HG03439 (cell line): Measurements from ENCODE around the gene CRIP1.

ENCODE experiments used
- ATAC-seq: cut with Tn5 transposase; IDR thresholded peaks from one replicate; pipeline ENCODE4 v1.9.1; 2021; ENCODE audit warnings: mild to moderate bottlenecking, moderate library complexity; ENCODE audit not compliant: unreplicated experiment

Gene CRIP1

DNA sequence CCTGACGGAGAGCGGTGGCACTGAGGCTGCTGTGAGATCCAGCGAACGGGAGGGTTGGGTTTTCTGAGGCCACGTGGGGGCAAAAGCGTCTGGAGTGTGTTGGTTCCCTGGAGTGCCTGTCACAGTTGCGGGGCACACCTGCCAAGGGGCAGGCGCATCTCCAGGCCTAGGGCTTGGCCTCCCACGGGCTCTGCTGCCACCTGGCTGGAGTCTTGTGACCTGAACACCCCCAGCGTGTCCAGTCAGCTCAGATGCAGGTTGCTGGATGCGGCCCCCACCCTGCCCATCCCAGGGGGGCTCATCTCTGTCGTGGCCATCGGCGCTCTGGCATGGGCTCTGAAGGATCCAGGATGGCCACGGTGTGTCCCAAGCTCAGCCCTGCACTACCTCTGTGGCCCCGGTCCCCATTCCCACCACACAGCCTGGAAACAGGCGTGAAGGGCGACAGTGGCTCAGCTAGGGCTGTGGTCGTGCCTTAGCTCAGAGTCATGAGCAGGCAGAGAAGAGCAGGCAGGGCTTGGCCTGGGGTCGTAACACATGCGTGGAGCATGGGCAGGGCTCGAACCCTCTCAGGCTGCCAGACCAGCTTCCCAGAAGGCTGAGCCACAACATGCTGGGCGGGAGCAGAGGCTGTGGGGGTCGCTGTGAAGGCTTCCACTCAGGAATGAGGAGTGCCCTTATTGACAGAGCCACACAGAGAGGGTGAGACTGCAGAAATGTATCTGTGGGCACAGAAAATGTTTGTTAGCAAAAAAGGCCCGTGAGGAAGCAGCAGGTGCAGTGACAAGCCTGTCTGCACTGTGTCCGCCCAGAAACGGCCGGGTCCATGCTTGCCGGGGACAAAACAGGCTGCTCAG lies 35.6 kb upstream of the CRIP1 start:
- ATAC-seq = no peak

DNA sequence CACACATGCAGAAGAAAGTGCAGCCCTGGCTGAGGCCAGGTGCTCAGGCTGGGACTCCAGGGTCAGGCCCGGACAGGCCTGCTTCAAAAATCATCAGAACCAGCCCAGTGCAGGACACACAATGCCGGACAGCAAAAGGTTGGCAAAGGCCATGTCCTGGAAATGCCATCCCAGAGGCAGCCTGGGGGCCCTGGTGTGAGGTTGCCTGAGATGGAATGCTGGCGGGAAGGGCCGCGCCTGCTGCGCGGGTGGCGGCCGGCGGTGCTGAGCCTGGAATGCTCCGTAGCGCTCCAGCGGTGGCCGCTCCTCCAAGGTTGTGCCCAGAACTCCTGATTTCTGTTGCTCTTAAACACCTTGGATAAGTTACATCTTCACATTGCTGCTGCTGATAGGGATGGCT lies 33.7 kb upstream of the CRIP1 start:
- ATAC-seq = no peak

DNA sequence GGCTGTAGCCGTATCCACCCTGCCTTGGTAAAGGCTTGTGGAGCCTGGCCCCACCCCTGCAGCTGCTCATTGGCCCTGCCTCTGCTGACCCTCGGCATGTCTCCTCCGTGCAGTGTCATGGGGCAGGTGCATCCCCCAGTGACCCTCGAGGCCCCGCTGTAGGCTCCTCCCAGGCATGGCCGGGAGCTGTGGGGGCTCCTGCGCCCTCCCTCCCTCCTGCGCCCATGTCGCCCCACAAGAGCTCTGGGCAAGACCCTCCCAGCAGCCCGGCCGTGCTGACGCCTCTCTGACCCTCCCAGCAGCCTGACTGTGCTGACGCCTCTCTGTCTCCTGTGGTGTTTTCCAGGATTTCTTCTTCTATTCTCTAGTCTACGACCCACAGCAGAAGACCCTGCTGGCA lies 32.8 kb upstream of the CRIP1 start:
- no peak for ATAC-seq

DNA sequence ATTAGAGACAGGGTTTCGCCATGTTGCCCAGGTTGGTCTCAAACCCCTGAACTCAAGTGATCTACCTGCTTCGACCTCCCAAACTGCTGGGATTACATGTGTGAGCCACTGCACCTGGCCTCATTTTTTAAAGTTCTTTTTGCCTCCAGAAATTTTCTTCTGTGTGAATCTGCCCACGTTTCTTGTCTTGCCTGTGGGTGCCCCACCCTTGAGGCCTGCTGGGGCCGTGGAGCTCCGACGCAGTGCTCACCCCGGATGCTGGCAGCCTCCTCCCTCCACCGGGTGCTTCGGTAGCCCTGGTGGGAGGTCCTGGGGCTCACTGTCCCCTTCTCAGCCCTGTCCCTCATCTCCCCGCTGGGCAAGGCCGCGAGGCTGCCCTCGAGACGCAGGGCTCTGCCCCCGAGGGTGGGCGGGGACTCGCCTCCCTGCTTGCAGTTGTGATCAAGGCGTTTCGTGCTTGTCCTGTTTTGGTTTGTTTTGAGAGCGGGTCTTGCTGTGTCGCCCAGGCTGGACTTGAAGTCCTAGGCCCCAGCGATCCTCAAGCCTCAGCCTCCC lies 31.5 kb upstream of the CRIP1 start:
- no peak for ATAC-seq

DNA sequence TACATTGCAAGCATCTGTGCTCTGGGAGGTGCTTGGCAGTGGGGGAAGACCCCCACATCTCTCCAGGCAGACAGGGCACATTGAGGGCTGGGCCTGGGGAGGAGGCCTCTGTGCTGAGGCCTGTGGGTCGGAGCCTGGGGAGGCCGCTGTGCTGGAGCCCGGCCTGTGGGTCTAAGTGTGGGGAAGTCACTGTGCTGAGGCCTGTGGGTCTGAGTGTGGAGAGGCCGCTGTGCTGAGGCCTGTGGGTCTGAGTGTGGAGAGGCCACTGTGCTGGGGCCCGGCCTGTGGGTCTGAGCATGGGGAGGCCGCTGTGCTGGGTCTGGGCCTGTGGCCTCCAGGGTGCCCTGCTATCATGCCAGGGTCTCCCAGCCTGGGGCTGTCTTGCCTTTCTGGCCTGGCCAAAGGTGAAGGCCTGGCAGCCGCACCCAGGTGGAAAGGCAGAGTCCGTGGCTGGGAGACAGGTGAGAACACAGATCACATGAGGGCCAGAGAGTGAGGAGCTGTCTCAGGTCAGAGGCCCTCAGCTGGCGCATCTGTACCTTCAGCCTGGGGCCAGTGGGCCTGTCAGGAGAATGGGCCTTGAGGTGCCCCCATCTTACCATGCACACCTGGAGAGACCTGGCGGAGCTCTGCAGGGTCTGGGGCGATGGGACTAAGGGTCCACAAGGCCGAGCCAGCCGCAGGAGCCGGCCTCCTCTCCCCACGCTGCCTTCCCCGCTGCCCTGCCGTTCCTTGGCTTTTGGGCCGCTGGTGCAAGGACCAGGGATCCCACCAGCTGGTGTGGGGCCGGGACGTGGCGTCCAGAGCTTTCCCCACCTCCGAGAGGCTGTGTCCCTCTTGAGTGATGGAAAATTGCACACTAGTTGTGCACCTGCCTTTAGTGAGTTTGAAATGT lies 30.7 kb upstream of the CRIP1 start:
- ATAC-seq = no peak

DNA sequence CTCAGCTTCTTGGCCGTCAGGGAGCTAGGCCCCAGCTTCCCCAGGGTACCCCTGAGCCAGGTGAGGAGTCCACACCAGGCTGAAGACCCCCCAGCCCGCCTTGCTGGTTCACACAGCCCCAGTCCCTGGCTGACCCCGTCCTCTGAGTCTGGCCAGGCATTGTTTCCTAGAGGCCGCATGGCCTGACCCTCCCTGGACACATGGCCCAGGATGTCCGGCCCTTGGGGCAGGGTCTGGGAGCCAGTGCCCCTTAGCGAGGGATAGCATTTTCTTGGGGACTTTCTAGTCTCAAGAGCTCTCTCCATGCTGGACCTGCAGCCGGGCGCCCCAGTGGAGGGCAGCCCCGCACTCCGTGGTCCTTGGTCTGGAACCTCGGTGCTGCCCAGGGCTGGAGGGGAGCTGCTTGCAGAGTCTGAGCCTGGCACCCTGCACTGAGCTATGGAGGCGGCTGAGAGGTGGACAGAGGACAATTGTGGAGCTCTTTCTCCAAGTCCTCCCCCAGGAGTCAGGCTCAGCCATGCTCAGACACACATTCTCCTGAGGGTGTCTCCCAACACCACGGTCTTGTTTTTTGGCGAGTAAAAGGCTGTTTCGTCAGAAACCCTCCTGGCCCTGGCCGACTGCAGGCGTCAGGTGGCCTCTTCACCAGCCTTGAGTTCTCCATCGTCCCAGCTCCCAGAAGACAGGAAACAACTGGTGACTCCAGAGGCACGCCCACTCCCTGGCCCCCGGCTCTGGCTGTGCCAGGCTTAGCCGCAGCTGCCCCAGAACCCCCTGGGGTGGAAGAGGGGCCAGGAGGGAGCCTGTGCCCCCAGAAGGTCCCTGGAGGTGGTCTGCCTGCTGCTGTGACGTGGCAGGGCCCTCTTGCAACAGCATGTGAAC lies 29.7 kb upstream of the CRIP1 start:
- ATAC-seq = no peak

DNA sequence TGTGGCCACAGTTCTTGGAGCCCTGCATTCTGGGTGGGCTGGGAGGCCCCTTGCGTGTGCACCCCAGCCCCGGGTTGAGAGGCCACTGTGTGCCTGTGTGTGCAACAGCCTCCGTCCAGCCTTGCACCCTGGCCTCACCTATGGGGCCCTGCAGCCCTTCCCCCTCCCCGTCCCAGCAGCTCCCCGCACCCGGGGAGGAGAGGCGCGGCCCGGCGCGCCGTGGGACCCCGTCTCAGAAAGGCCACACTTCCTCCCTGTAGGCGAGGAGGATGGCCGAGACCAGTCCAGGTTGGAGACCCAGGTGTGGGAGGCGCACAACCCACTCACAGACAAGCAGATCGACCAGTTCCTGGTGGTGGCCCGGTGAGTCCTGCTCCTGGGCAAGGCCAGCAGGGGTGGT lies 28.7 kb upstream of the CRIP1 start:
- ATAC-seq = no peak

DNA sequence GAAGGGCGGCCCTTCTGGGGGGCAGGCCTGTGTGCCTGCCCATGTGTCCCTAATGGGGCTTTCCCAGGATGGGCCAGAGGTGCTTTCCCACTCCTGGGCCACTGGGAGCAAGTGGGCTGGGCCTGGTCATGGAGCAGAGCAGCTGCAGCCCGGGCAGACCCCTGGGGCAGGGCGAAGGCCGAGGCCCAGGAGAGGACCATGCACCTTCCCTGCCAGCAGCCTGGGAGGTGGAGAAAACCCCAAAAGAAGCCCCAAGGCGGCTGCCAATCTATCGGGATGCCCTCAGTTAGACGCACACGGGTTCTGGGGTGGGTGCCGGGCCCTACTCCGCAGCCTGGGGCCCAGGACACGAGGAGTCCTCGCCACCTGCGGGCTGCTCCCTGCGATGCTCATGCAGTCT lies 28.1 kb upstream of the CRIP1 start:
- no peak for ATAC-seq

DNA sequence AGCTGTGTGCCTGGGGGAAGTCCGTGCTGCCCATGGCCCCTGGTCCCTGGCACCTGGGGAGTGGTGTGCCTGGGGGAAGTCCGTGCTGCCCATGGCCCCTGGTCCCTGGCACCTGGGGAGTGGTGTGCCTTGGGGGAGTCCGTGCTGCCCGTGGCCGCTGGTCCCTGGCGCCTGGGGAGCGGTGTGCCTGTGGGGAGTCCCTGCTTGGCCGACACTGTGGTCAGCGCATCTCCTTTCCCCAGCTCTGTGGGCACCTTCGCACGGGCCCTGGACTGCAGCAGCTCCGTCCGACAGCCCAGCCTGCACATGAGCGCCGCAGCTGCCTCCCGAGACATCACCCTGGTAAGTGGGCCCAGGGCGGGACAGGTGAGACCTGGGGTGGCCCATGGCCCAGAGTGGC lies 26.6 kb upstream of the CRIP1 start:
- no peak for ATAC-seq

DNA sequence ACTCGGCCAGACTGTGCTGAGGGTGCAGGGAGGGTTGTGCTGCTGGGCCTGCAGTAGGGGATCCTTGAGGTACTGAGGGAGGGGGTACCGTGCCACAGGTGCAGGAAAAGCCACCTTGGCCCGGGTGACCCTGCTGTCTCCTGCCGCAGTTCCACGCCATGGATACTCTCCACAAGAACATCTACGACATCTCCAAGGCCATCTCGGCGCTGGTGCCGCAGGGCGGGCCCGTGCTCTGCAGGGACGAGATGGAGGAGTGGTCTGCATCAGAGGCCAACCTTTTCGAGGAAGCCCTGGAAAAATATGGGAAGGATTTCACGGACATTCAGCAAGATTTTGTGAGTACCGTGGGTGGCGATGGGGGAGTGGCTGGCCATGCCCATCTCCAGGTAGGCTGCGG lies 26.1 kb upstream of the CRIP1 start:
- ATAC-seq = no peak

DNA sequence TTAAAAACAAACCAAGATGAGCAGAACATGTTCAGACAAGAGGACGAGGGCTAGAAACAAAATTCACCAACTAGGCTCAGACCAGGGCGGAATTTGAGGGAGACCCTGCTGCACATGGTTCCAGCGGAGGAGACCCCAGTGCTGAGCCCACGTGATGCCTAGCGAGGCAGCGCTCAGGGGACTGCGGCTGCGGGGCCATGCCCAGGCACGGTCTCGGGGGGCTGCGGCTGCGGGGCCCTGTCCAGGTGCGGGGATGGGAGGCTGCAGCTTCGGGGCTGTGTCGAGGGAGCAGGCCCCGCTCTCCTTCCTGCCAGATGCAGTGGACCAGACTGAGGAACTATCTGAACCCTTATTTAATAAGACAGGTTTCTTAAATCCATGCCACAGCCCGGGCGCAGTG lies 24.8 kb upstream of the CRIP1 start:
- no peak for ATAC-seq

DNA sequence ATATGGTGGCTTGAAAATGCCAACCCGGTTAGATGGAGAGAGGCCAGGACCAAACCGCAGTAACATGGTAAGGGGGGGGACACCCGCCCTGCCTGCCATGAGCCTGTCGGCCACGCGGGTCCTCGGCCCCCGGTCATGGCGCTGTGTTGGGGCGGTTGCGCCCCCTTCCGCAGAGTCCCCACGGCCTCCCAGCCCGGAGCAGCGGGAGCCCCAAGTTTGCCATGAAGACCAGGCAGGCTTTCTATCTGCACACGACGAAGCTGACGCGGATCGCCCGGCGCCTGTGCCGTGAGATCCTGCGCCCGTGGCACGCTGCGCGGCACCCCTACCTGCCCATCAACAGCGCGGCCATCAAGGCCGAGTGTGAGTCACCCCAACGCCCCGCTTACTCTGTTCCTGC lies 22.2 kb upstream of the CRIP1 start:
- ATAC-seq = no peak

DNA sequence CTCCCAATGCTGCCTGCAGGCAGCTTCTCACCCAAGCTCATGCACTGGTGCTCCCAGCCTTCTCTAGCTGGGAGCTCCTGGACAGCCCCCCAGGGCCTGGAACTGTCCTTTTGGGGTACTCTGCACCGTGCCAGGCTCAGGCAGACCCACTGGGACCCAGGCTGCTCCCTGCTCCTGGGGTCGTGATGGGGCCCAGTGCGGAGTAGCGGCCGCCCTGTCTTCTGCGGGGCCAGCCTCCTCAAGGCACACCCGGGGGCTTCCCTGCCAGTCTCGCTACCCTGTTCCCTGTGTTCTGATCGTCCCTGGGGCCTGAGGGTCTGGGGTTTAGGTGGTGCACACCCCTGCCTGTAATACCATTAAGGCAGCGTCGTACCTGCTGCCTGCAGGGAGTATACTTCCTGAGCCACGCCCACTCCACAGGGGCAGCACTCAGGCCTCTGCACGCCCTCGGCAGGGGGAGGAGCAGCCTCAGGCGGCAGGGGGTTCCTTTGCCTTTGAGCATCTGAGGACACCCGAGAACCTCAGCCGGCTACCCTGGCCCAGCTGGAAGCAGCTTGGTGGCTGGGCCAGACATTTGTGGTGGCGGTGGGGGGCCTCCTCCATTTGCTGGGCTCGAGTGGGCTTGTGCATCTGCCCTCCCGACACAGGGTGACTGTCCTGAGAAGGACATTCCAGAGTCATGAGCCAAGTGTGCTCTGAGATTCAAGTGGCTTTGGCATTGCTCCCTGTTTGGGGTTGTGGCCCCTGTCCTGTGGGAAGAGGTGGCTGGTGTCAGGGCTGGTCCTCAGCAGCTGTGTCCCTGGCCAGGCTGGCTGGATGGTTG lies 21.3 kb upstream of the CRIP1 start:
- ATAC-seq = no peak

DNA sequence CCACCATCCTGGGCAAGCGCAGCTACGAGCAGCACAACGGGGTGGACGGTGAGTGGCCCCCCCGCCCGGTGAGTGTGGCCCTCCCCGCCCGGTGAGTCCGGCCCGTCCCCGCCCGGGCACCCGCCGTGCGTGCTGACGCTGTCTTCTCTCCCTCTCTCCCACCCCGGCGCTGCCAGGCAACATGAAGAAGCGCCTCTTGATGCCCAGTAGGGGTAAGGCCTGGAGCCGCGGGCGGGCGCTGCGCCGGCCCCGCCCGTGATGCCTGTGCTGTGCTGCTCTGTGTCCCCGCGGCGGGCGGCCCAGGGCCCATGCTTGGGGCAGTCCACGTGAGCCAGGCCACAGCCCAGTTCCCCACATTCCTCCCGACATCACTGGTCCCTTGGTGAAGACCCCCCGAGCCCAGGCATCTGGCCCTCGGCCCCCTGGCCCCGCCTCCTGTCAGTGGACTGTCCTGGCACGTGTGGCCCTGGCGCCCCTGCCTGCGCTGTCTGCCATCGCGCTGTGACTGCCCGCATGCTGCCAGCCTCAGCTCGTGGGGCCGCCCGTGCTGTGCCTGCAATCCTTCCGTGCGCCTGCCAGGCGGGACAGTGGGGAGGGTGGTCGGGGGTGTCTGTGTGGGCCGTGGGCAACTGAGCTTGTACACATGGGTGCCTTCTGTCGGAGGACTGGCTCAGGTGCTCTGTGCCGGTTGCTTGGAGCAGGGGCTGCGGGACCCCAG lies 20.0 kb upstream of the CRIP1 start:
- no peak for ATAC-seq

DNA sequence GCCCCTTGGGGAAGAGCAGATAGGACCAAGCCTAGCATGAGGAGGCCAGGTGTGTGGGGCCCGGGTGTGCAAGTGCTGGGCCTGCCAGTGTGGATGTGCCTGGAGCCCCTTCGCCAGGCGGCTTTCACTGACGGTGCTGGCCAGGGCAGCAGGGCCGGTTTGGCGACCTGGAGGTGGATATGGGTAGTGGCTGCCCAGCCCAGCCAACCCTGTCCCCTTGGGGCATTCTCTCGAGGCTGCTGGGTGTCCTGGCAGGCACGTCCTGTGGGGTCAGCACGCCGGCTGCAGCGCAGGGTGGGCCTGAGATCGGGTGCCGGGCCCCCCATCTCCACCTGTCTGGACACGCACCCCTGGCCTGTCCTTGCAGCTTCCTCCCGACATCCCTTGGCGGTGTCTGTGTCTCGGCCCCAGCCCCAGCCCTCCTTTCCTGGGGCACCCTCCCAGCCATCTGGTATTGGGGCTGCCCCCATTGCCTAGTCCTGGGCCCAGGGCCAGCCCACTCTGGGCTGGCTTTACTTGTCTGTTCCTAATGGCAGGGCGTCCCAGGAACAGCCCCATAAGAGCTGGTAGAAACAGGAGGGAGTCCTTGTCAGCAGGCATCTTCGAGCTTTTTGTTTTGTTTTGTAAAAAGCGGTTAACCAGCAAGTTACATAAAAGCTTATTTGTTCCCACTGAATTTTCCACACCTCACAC lies 19.3 kb upstream of the CRIP1 start:
- no peak for ATAC-seq

DNA sequence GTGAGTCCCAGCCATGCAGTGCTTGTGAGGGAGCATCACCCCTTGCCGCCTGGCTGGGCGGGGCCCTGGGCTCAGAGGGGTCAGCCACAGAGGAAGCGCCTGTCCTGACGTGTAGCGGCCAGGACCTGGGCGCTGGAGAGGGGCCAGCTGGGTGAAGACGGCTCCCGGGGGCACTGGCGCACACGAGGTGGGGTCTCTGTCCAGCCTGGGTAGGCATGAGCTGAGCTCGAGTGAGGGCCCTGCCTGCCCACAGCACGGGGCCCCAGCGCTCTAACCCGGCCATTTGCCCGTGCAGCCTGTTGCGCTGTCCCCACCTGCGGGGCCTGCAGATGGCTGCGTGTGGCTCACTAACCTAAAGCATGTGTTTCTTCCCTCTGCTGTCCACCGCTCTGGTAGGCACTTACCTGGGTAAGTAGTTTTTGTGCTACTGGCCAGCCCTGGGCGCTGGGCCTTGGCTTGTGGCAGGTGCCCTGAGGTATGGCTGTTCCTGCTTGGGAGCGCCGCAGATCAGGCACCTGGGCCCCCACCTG lies 18.7 kb upstream of the CRIP1 start:
- ATAC-seq = no peak

DNA sequence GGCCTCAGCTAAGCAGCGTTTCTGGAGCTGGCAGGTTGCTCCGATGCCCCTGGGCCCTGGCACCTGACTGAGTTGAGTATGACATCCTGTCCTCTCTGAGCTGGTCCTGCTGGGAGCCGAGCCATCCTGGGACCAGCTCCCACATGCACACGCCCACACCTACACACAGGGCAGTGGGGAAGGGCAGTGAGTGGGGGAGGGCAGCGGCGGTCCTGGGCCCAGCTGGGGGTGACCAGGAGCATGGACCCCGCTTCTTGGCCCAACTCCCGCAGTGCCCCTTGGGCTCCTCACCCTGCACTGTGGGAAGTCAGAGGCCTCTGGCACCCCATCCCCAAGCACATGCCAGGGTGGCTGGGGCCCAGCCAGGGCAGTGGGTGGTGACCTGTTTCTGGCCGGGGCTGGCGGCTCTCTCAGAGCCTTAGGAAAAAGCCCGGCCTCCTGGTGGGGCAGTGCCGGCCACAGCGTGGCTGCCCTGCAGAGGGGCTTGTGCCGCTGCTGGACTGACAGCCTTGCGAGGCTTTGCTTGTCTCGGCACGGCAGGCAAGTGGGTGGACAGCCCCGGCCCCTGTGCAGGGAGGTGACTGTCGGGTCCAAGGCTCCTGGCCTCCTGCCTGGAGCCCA lies 18.0 kb upstream of the CRIP1 start:
- ATAC-seq = no peak
